ENCODE measurements around the gene KIF5A.

- no peak for TF ChIP-seq ZNF274 (IDR thresholded peaks at IDR 0.05; ENCODE audit: low read depth, low read length)
- TF ChIP-seq YY1 (IDR thresholded peaks at IDR 0.05; ENCODE audit: insufficient read depth, insufficient read length), result no peak
These were observed 10.7 kb downstream of the KIF5A start for GRCh38 chr12:57560516-57560915.

Data from NT2/D1 (cell line).